ENCODE measurements around the gene MID1.

- no peak for TF ChIP-seq CTCF (IDR thresholded peaks at IDR 0.05)
- TF ChIP-seq POLR2A (IDR thresholded peaks at IDR 0.05): no peak
Measured at GRCh38 chrX:10576777-10577447, 43.5 kb downstream of the MID1 start.

All from prostate gland (tissue), 2 donors.